GM19193 (cell line): ENCODE results near the gene TMCO4.

Experiments
- POLR2A ChIP-seq: IDR thresholded peaks from 4 replicates; pipeline ENCODE4 v1.6.1; 2011; ENCODE audit not compliant: insufficient read depth, insufficient read length; ENCODE audit errors: extremely low read depth

The TMCO4 gene

GRCh38 chr1:19644681-19645410 lies 154.9 kb downstream of the TMCO4 start:
- no peak for TF ChIP-seq POLR2A

- no peak for TF ChIP-seq POLR2A
These were observed 155.4 kb downstream of the TMCO4 start for GRCh38 chr1:19644395-19644680.

GRCh38 chr1:19643602-19644394 lies 155.9 kb downstream of the TMCO4 start, which contains the start of gene NBL1:
Gene NBL1, plus strand, starts transcription at chr1:19644311. Its CDS starts 10,720 bp downstream, at chr1:19655031.
- no peak for TF ChIP-seq POLR2A

DNA sequence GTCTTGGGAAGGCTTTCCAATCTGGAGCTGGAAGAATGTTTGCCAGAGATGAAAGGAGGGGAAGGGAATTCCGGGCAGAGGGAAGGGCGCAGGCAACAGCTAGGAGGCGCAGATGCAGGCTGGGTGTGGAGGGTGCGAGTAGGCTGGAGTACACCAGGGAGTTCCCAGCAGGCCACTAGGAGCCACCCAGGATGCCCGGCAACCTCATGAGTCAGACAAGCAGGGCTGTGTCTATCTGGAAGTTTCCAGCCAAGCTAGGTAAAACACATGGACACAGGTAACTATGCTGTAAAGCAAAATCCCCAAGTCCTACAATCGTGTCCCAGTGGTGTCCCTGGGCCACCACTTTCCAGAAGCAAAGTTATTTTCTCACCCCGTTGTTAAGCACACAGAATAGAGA lies 156.6 kb downstream of the TMCO4 start:
- TF ChIP-seq POLR2A, result no peak

- no peak for TF ChIP-seq POLR2A
These were observed 159.1 kb downstream of the TMCO4 start for GRCh38 chr1:19640363-19641316.

DNA sequence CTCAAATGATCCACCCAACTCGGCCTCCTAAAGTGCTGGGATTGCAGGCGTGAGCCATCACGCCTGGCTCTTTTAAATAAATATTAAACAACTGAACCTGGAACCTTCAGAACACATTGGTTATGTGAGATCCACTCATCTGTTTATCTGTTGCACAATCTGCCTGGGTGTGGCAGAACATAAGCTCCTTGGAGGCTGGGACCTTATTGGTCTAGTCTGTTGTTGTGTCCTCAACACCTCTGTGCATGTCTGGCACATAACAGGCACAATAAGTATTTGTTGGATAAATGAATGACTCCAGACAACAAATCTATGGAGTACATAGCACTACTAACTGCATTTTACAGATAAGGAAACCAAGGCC lies 159.7 kb downstream of the TMCO4 start:
- TF ChIP-seq POLR2A, result no peak

- no peak for TF ChIP-seq POLR2A
These were observed 162.1 kb downstream of the TMCO4 start for GRCh38 chr1:19637606-19638005.

- no peak for TF ChIP-seq POLR2A
These were observed 163.7 kb downstream of the TMCO4 start for GRCh38 chr1:19636065-19636464.

GRCh38 chr1:19635646-19636045 lies 164.1 kb downstream of the TMCO4 start:
- no peak for TF ChIP-seq POLR2A

DNA sequence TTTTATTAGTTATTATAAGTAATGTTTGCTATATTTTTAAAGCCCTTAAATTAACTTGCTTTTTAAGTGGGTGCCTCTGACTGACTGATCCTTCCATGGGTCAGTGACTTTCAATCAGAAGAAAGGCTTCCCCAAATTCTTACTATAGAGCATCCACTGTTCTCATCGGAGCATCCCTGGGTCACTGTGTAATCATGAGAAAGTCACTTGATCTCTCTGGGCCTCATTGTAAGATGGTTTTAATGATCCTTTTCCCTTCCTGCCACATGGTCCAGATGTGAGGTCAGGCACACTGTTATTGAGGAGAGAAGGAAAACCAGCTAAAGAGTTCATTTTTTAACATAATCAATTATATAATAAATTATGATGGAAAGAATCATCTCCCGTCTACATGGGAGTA lies 166.6 kb downstream of the TMCO4 start:
- TF ChIP-seq POLR2A, result no peak
